Loucy (cell line): Measurements from ENCODE around the gene TMEM11.

Experiments
- EZH2phosphoT487 ChIP-seq: fragments of 200-600 bp; IDR thresholded peaks from 2 replicates; pipeline ENCODE4 v1.6.1; 2018; ENCODE audit warnings: antibody characterized with exemption, mild to moderate bottlenecking, moderate library complexity, borderline replicate concordance
- TF ChIP-seq, protein P1 (sequence below): fragments of 200-600 bp; sonication (generic); conservative IDR thresholded peaks from 2 replicates; pipeline ENCODE4 v1.5.1; 2014; ENCODE audit warnings: mild to moderate bottlenecking, antibody characterized with exemption, low read length

DNA sequence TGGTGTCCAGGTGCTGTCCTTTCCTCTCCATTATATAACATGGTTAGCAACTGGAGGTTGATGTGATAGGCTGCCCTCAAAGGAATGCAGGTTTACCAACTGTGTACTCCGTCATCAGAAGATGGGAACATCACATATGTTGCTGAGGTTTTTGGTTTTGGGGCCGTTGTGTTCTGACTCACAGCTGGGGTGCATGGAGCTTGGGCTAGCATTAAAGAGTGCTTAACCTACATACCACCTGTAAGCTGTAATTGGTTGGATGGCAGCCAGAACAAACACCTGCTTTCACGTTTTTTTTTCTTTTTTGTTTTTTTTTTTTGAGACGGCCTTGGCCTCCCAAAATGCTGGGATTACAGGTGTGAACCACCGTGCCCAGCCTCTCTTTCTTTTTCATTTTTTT lies 20.9 kb downstream of the TMEM11 start:
- TF ChIP-seq, protein P1, sequence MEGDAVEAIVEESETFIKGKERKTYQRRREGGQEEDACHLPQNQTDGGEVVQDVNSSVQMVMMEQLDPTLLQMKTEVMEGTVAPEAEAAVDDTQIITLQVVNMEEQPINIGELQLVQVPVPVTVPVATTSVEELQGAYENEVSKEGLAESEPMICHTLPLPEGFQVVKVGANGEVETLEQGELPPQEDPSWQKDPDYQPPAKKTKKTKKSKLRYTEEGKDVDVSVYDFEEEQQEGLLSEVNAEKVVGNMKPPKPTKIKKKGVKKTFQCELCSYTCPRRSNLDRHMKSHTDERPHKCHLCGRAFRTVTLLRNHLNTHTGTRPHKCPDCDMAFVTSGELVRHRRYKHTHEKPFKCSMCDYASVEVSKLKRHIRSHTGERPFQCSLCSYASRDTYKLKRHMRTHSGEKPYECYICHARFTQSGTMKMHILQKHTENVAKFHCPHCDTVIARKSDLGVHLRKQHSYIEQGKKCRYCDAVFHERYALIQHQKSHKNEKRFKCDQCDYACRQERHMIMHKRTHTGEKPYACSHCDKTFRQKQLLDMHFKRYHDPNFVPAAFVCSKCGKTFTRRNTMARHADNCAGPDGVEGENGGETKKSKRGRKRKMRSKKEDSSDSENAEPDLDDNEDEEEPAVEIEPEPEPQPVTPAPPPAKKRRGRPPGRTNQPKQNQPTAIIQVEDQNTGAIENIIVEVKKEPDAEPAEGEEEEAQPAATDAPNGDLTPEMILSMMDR: no peak
- TF ChIP-seq EZH2phosphoT487: no peak
